ENCODE data around the gene GGTLC2. TPM values are rescaled to one million over a fixed set of nuclear protein-coding genes. Genes with fewer than 3 reads are reported as not detected.
A peak's percentile ranks its signal among the peaks of the same experiment; 100 is the strongest.

Gene GGTLC2
- total and polyA plus RNA-seq, 7 experiments from 2014 or later = not detected

DNA sequence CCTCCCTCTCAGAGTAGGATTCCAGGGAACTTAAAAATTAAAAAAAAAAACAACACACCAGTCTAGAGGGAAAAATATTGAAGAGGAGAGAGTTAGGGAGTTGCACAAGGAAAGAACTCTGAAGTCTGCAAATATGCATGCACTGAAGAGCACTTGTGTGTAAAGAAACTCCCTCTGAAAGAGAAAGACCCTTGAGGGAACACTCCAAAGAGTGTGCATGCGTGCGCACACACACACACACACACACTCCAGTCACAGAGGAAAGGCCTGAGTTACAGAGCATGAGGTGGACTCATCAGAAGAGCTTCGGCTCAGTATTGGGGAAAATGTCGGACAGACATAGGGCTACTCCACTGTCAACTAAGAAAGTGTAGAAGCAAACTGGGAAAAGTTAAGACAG, 30.1 kb downstream of the GGTLC2 start:
- Mint-ChIP-seq H3K9me3 (no peaks in the 10 kb centered on the region), H3K36me3 (no peaks in the 10 kb centered on the region), H3K27me3 (peaks cover 4 to 32% (median 6%) of the 10 kb centered on the region in 5 donors), H3K27ac (peak overlapping the region in 1 of 9 donors; percentile 11), H3K4me3 (no peak overlapping the region), H3K4me1 (peaks cover 0 to 8% (median 0%) of the 10 kb centered on the region in 7 donors)
- Histone ChIP-seq H3K4me1 (ENCODE audit: control insufficient read depth in 2 of 2, insufficient read depth in 2 of 2, low read length in 2 of 2) (no peaks in the 10 kb centered on the region), H3K27ac (ENCODE audit: low read depth, low read length) (no peak overlapping the region), H3K4me3 (ENCODE audit: low read length) (no peak overlapping the region), H3K27me3 (ENCODE audit: control insufficient read depth in 2 of 2, insufficient read depth in 2 of 2, low read length in 2 of 2) (no peaks in the 10 kb centered on the region), H3K9me3 (ENCODE audit: control insufficient read depth in 2 of 3, low read length in 3 of 3) (no peaks in the 10 kb centered on the region), H3K36me3 (ENCODE audit: control insufficient read depth in 2 of 3, insufficient read depth in 3 of 3, low read length in 3 of 3) (no peaks in the 10 kb centered on the region)
- ChIA-PET CTCF (interaction anchor here (1.1 kb wide), 1 partner anchor 80 kb away, joined by 3 read pairs; no protein-coding TSS in a partner anchor), POLR2A (interaction anchor here (1.2 kb wide), 1 partner anchor 32 kb away, joined by 3 read pairs; no protein-coding TSS in a partner anchor)
- ATAC-seq = no peak
- intact Hi-C loops (cut with micrococcal nuclease) = no loop called here
- DNase-seq = no peak

DNA sequence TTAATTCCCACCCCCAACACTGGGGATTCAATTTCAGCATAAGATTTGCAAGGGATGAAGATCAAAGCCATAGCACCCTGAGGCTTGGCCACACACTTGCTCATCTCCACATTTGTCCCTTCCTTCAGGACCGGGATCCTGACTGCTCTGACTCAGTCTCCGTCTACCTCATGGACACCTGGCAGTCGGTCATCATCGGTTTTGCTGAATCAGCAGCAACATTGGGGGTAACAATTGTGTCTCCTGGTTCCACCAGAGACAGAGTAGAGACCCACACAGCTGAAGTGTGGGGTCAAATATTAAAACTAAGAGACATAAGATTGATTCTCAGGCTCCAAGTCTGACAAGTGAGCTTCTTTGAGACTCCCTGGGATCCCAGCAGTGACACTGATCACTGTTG, 34.6 kb downstream of the GGTLC2 start:
- Mint-ChIP-seq H3K4me1 (peaks cover 0 to 8% (median 0%) of the 10 kb centered on the region in 7 donors), H3K27ac (no peak overlapping the region), H3K4me3 (no peak overlapping the region), H3K9me3 (peaks cover 0 to 5% (median 0%) of the 10 kb centered on the region in 11 donors), H3K27me3 (peaks cover 4 to 23% (median 6%) of the 10 kb centered on the region in 5 donors), H3K36me3 (no peaks in the 10 kb centered on the region)
- no peaks in the 10 kb centered on the region for H3K36me3 ChIP-seq (ENCODE audit: control insufficient read depth in 2 of 3, insufficient read depth in 3 of 3, low read length in 3 of 3)
- H3K9me3 ChIP-seq (ENCODE audit: control insufficient read depth in 2 of 3, low read length in 3 of 3) = no peaks in the 10 kb centered on the region
- POLR2A ChIA-PET = no interaction called here
- H3K4me1 ChIP-seq (ENCODE audit: control insufficient read depth in 2 of 2, insufficient read depth in 2 of 2, low read length in 2 of 2) = no peaks in the 10 kb centered on the region
- DNase-seq (no peak), ATAC-seq (no peak)
- no peaks in the 10 kb centered on the region for H3K27me3 ChIP-seq (ENCODE audit: control insufficient read depth in 2 of 2, insufficient read depth in 2 of 2, low read length in 2 of 2)
- intact Hi-C loops (cut with micrococcal nuclease) = no loop called here
- no peak overlapping the region for H3K27ac ChIP-seq (ENCODE audit: low read depth, low read length)
- CTCF ChIA-PET = no interaction called here
- H3K4me3 ChIP-seq (ENCODE audit: low read length) = no peak overlapping the region

DNA sequence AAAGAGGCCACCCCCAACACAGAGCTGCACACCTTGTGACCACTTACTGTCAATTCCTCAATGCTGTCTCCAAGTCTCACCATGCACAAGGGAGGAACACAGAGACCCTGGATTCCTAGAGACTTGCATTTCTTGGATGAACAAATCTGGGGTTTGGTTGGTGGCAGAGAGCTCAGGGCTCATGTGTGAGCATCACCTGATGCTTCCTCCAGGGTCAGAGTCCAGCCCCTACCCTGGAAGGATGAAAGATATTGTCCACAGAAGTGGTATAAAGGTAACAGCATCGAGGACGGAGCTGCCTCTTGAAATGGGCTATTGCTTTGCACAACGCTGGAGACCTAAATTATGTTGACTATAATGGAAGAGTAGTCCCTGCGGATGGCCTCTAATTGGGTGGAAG, 36.0 kb downstream of the GGTLC2 start:
- intact Hi-C loops (cut with micrococcal nuclease) = no loop called here
- H3K4me3 ChIP-seq (ENCODE audit: low read length) = no peak overlapping the region
- Mint-ChIP-seq H3K9me3 (peaks cover 0 to 5% (median 0%) of the 10 kb centered on the region in 11 donors), H3K27ac (no peak overlapping the region), H3K4me1 (peaks cover 0 to 8% (median 0%) of the 10 kb centered on the region in 7 donors), H3K27me3 (peaks cover 0 to 12% (median 4%) of the 10 kb centered on the region in 5 donors), H3K4me3 (no peak overlapping the region), H3K36me3 (no peaks in the 10 kb centered on the region)
- no peaks in the 10 kb centered on the region for H3K27me3 ChIP-seq (ENCODE audit: control insufficient read depth in 2 of 2, insufficient read depth in 2 of 2, low read length in 2 of 2)
- no peak for DNase-seq
- H3K4me1 ChIP-seq (ENCODE audit: control insufficient read depth in 2 of 2, insufficient read depth in 2 of 2, low read length in 2 of 2) = no peaks in the 10 kb centered on the region
- H3K36me3 ChIP-seq (ENCODE audit: control insufficient read depth in 2 of 3, insufficient read depth in 3 of 3, low read length in 3 of 3) = no peaks in the 10 kb centered on the region
- ChIA-PET CTCF (interaction anchor here (1.1 kb wide), 1 partner anchor 11 kb away, joined by 3 read pairs; no protein-coding TSS in a partner anchor), POLR2A (no interaction called here)
- H3K9me3 ChIP-seq (ENCODE audit: control insufficient read depth in 2 of 3, low read length in 3 of 3) = no peaks in the 10 kb centered on the region
- no peak for ATAC-seq
- no peak overlapping the region for H3K27ac ChIP-seq (ENCODE audit: low read depth, low read length)

DNA sequence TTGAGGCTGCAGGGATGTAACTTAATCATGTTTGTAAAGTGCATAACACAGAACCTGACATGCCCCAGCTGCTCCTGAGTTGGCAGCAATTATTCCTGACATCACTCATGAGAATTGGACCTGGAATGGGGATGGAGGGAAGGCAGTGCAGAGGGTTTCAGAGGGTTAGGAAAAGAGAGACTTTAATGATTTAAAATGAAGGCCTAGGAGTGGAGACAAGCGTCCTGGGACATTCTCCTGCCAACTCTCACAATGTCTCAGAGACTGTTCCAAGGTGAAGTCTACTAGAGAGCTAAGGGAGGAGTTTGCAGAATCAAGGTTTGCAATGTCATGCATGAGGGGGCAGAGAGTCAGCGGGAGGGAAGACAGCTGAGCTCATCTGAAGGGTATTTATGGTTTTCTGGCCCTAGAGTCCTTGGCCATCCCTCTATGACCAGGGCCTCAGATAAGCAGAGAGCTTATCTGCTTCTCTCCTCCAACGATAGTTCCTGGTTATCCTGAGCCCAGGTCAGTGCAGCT, 36.9 kb downstream of the GGTLC2 start:
- H3K4me3 ChIP-seq (ENCODE audit: low read length) = no peak overlapping the region
- H3K9me3 Mint-ChIP-seq = peaks cover 0 to 5% (median 0%) of the 10 kb centered on the region in 11 donors
- CTCF ChIA-PET = interaction anchor here (1.1 kb wide), 1 partner anchor 203 kb away, joined by 3 read pairs; no protein-coding TSS in a partner anchor
- H3K9me3 ChIP-seq (ENCODE audit: control insufficient read depth in 2 of 3, low read length in 3 of 3) = no peaks in the 10 kb centered on the region
- H3K4me1 Mint-ChIP-seq = peaks cover 0 to 8% (median 0%) of the 10 kb centered on the region in 7 donors
- H3K4me3 Mint-ChIP-seq = no peak overlapping the region
- no peaks in the 10 kb centered on the region for H3K36me3 Mint-ChIP-seq
- no peak for ATAC-seq
- no peak overlapping the region for H3K27ac ChIP-seq (ENCODE audit: low read depth, low read length)
- POLR2A ChIA-PET = no interaction called here
- intact Hi-C loops (cut with micrococcal nuclease) = no loop called here
- H3K27me3 Mint-ChIP-seq = peaks cover 0 to 10% (median 0%) of the 10 kb centered on the region in 5 donors
- no peaks in the 10 kb centered on the region for H3K4me1 ChIP-seq (ENCODE audit: control insufficient read depth in 2 of 2, insufficient read depth in 2 of 2, low read length in 2 of 2)
- no peaks in the 10 kb centered on the region for H3K27me3 ChIP-seq (ENCODE audit: control insufficient read depth in 2 of 2, insufficient read depth in 2 of 2, low read length in 2 of 2)
- H3K36me3 ChIP-seq (ENCODE audit: control insufficient read depth in 2 of 3, insufficient read depth in 3 of 3, low read length in 3 of 3) = no peaks in the 10 kb centered on the region
- no peak for DNase-seq
- H3K27ac Mint-ChIP-seq = no peak overlapping the region

DNA sequence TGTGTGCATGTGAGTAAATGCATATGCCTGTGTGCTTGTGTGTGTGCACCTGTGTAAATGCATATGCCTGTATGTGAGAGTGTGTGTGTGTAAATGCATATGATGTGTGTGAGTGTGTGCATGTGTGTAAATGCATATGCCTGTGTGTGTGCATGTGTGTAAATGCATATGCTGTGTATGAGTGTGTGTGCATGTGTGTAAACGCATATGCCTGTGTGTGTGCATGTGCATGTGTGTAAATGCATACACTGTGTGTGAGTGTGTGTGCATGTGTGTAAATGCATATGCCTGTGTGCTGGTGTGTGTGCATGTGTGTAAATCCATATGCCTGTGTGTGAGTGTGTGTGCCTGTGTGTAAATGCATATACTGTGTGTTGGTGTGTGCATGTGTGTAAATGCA, 37.8 kb downstream of the GGTLC2 start:
- no peaks in the 10 kb centered on the region for H3K9me3 ChIP-seq (ENCODE audit: control insufficient read depth in 2 of 3, low read length in 3 of 3)
- intact Hi-C loops (cut with micrococcal nuclease) = no loop called here
- Mint-ChIP-seq H3K9me3 (peaks cover 0 to 5% (median 0%) of the 10 kb centered on the region in 11 donors), H3K4me1 (peaks cover 0 to 8% (median 0%) of the 10 kb centered on the region in 7 donors), H3K4me3 (no peak overlapping the region), H3K36me3 (no peaks in the 10 kb centered on the region), H3K27ac (peak overlapping the region in 1 of 9 donors; percentile 54), H3K27me3 (peaks cover 0 to 7% (median 0%) of the 10 kb centered on the region in 5 donors)
- H3K27me3 ChIP-seq (ENCODE audit: control insufficient read depth in 2 of 2, insufficient read depth in 2 of 2, low read length in 2 of 2) = no peaks in the 10 kb centered on the region
- no peaks in the 10 kb centered on the region for H3K4me1 ChIP-seq (ENCODE audit: control insufficient read depth in 2 of 2, insufficient read depth in 2 of 2, low read length in 2 of 2)
- ATAC-seq (no peak), DNase-seq (no peak)
- POLR2A ChIA-PET = no interaction called here
- CTCF ChIA-PET = no interaction called here
- H3K36me3 ChIP-seq (ENCODE audit: control insufficient read depth in 2 of 3, insufficient read depth in 3 of 3, low read length in 3 of 3) = no peaks in the 10 kb centered on the region
- H3K27ac ChIP-seq (ENCODE audit: low read depth, low read length) = no peak overlapping the region
- no peak overlapping the region for H3K4me3 ChIP-seq (ENCODE audit: low read length)

DNA sequence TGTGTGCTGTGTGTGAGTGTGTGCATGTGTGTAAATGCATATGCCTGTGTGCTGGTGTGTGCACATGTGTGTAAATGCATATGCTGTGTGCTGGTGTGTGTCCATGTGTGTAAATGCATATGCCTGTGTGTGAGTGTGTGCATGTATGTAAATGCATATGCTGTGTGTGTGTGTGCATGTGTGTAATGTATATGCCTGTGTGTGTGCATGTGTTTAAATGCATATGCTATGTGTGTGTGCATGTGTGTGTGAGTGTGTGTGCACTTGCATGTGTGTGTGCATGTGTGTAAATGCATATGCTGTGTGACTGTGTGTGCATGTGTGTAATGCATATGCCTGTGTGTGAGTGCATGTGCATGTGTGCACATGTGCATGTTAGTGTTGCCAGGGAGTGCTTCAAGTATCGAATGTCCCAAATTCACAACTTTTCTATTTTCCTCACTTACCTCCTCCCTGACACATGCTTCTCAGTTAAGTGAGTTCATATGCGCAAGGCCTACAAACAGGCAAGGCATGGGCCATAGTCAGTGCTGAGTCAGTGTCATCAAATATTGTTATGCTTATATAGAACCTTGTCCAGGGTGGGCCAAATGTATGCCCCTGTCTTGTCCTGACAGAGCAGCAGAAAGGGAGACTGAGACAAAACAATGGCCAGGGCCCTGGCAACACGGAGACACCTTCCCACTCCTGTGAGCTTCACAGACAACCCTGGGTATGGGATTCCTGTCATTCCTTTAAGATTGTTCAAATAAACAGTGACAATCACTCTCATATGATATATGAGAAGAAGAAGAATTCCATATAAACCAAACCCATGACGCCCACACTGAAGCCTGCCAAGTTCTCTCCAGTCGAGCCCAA, 38.6 kb downstream of the GGTLC2 start:
- Histone ChIP-seq H3K27me3 (ENCODE audit: control insufficient read depth in 2 of 2, insufficient read depth in 2 of 2, low read length in 2 of 2) (no peaks in the 10 kb centered on the region), H3K4me1 (ENCODE audit: control insufficient read depth in 2 of 2, insufficient read depth in 2 of 2, low read length in 2 of 2) (no peaks in the 10 kb centered on the region), H3K4me3 (ENCODE audit: low read length) (no peak overlapping the region), H3K27ac (ENCODE audit: low read depth, low read length) (no peak overlapping the region), H3K9me3 (ENCODE audit: control insufficient read depth in 2 of 3, low read length in 3 of 3) (no peaks in the 10 kb centered on the region), H3K36me3 (ENCODE audit: control insufficient read depth in 2 of 3, insufficient read depth in 3 of 3, low read length in 3 of 3) (no peaks in the 10 kb centered on the region)
- ATAC-seq (no peak), DNase-seq (no peak)
- CTCF ChIA-PET = interaction anchor here (0.7 kb wide), 1 partner anchor 197 kb away, joined by 3 read pairs; no protein-coding TSS in a partner anchor
- Mint-ChIP-seq H3K27ac (no peak overlapping the region), H3K4me3 (no peak overlapping the region), H3K9me3 (peaks cover 0 to 5% (median 0%) of the 10 kb centered on the region in 11 donors), H3K36me3 (no peaks in the 10 kb centered on the region), H3K4me1 (peaks cover 0 to 6% (median 0%) of the 10 kb centered on the region in 7 donors), H3K27me3 (peaks cover 0 to 4% (median 0%) of the 10 kb centered on the region in 5 donors)
- POLR2A ChIA-PET = no interaction called here
- intact Hi-C loops (cut with micrococcal nuclease) = no loop called here

Measured in naive thymus-derived CD4-positive, alpha-beta T cell (primary cell).